GM18511 (cell line): Measurements from ENCODE around the gene RETREG1.
"Not testable (repeated sequence)": the region's sequence is repeated elsewhere in the genome, so short reads cannot be mapped to it uniquely, and the experiment has no call there.

Source experiments
- ATAC-seq: cut with Tn5 transposase; IDR thresholded peaks from one replicate; pipeline ENCODE4 v1.9.1; 2021; ENCODE audit warnings: mild to moderate bottlenecking, moderate library complexity; ENCODE audit not compliant: unreplicated experiment

Gene RETREG1

DNA sequence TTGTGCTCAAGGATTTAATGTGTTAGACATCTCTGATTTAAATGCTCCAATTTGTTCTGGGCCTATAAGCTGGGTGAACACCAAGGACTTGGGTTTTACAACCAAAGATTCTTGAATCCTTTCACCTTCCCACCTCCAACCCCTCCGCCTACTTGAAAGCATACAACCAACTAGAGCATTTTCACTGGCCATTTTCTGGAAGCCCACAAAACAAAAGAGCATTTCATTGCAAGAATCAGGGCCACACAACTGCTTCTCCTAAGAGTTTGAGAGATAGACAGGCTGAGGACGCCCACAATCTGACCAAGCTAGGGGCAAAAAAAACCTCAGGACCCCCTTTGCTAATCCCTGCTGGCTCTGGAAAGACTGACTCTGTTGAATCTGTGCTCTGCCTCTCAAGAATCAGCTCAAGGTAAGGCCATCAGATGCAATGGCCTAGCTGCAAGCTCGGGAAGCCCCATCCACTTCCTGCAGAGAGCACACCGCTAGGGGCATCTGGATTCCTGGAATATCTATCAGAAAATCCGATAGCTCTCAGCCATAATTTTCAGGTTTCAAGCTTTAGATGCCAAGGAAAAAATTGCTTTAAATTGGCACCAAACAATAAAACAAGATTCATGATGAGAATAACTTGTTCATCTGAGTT lies 57.7 kb downstream of the RETREG1 start:
- ATAC-seq: no peak

- no peak for ATAC-seq
Measured at GRCh38 chr5:16557477-16557876, 59.3 kb downstream of the RETREG1 start.

DNA sequence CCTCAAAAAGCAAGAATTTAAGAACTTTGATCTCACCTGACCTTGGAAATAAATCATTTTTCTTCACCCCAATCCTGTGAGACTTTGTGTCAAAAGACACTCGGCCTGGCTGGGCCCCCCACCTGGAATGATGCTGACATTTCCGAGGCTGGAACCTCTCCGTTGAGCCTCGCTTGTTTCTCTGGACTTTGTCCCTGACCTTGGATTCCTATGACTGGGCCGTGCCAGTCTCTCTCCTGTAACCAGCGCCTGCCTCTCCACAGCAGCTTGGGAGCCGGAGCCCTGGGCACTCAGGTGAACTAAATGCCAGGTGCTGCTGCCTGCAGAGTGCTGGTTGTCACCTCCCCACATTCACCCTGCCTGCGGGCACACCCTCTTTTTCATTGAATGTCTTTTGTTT lies 62.7 kb downstream of the RETREG1 start:
- ATAC-seq: no peak

DNA sequence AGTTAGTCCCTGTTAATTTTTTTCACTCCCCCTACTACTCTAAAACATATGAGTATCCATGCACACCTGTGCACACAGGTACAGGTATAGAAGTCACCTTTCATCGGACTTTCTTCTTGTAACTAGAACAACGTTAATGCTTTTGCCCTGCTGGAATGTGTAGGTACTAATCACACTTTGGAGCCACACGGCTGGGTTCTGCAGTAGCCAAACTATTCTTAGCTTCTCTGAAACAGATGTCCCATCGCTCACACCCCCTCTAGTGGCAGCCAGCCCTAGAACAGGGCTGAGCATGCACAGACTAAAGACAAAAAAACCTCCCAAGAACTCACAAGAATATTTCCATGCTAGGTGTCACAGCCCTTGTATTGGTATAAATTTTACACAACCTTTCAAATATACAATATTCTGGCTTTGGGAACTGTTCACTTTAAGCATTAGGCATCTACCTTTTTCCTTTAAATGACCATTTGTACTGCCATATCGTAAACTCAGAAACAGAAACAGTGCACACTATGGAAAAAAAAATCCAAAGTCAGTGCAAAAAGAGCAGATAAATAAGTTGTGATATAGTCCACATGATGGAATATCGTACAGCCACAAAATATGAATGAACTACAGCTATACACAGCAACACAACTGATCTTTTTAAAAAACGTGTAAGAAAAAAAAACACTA lies 64.0 kb downstream of the RETREG1 start:
- ATAC-seq: peak; percentile 88

DNA sequence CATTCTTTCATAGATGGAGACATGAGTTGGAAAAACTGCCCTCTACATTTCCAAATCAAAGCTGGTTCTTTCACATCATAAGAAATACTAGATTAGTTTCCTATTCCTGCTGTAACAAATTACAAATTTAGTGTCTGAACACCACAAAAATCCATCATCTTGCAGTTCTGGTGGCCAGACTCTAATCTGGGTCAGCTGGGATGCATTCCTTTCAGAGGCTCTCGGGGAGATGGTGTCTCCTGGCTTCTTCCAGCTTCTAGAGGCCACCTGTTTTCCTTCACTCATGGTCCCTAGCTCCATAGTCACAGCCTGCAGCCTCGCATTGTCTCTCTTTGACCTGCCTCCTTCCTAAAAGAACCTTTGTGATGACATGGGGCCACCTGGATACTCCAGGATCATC lies 65.2 kb downstream of the RETREG1 start:
- ATAC-seq: no peak

GRCh38 chr5:16550316-16550952 lies 66.4 kb downstream of the RETREG1 start:
- peak; percentile 71 for ATAC-seq

GRCh38 chr5:16549491-16550206 lies 67.1 kb downstream of the RETREG1 start:
- no peak for ATAC-seq

DNA sequence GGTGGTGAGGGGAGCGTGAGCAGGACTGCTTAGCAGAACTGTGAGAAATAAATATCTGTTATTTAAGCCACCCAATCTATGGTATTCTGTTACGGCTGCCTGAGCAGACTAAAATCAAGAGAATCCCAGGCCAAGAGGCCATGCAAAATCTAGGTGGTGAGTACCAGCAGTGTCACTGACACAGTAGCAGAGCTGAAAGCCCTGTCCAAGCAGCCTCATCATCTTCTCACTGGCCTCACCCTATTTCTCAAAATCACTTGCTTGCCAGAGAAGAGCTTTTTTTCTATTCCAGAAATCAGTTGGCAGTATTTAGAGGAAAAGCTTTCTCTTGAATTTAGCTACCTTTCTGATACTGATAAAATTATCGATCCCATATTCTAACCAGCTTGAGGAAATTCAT lies 68.0 kb downstream of the RETREG1 start:
- no peak for ATAC-seq

DNA sequence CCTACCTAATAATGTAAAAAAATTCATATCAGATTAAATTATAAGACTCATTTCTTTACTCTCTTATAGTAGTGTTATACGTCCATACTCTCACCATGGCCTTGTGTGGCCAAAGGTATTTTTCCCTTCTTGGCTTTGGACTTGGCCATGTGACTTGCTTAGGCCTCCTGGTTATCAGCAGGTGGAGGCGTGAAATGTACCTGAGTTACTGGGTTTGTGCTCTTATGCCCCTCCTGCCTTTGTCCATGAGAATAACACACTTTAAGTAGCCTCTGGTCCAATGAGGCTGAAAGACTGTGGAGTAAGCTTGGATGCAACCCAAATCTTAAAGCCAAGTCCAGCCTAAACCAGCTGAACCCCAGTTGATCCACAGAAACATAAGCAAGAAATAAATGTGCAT lies 68.7 kb downstream of the RETREG1 start:
- ATAC-seq: no peak

GRCh38 chr5:16547200-16547842 lies 69.5 kb downstream of the RETREG1 start:
- no peak for ATAC-seq

DNA sequence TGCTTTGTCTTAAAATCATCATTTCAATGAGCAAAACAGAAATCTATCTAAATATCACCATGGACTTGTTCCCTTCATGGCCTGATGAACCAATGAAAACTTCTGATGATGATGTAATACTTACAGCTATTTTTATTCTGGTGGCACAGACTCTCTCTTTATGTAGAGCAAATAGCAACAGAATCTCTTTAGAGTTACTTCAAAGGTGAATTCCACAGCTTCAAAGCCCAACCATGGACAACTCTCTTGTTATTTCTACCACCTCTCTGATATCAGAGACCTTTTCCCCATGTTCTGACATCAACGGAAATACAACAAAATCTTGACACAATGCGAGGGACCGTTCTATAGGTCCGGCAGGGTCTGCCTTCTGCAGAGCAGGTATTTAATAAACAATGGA lies 70.1 kb downstream of the RETREG1 start:
- ATAC-seq: no peak

DNA sequence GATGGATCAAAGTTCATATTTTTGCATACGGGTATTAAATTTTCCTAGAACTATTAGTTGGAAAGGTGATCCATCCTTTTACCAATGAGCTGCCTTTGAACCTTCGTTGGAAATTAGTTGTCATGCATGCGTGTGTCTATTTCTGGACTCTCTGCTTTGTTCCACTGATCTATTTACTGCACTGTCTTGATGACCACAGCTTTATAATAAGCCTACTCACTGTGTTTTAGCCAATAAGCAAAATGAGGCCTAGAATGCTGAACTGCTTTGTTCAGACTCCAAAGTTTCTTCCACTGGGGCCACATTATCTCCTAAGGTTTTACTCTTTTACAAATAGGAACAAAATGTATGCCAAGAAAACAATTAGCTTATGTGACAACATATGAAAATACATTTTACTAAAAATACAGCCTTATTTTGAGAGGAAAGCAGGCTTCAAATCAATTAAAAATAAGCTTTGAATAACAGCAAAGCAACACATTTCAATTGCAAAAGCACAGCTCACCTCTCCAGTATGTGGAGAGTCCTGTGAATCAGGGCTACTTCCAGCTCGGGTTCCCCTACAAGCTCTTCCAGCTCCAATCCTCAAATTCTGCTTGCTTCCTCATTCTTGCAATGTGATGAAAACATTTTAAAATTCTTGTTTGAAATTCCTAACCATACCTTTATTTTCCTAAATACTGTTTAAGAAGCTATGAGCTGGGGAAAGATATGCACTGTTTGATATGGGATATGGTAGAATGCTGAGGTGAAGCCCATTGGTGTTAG lies 72.0 kb downstream of the RETREG1 start:
- ATAC-seq: no peak

GRCh38 chr5:16543206-16543605 lies 73.6 kb downstream of the RETREG1 start:
- ATAC-seq: not testable (repeated sequence)

DNA sequence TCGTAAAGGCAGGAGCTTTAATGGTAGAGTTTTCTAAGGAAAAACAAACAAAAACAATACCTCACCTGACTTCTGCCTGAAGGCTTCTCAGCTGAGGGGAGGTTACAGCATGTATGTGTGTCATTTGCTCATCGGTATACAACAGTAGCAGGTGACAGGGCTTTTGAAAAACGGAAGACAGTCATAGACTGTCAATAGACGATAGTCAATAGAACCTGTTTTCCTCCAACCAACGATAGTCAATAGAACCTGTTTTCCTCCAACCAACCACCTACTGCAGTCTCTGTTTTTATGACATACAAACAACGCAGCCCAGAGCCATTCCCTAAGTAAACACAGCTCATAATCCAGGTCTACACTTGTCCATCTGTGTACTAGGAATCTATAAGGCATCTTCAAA lies 74.6 kb downstream of the RETREG1 start:
- no peak for ATAC-seq

- not testable (repeated sequence) for ATAC-seq
Measured at GRCh38 chr5:16541592-16541991, 75.2 kb downstream of the RETREG1 start.

DNA sequence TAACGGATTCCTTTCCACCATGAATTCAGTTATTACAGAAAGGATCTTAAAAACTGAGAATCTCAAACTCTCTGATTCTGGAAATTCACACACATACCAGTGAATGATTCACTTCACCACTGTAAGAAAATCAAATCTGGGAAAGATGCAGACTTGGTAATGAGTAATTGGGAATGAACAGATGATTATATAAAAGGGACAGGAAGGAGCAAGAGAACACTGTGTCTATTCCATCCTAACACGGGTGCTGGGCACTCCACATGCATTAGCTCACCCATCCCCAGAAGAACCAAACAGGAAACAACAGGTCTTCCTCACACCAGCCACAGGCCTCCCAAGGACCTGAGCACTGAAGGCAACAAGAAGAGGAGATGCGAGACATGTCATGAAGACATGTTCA lies 76.4 kb downstream of the RETREG1 start:
- ATAC-seq: no peak

DNA sequence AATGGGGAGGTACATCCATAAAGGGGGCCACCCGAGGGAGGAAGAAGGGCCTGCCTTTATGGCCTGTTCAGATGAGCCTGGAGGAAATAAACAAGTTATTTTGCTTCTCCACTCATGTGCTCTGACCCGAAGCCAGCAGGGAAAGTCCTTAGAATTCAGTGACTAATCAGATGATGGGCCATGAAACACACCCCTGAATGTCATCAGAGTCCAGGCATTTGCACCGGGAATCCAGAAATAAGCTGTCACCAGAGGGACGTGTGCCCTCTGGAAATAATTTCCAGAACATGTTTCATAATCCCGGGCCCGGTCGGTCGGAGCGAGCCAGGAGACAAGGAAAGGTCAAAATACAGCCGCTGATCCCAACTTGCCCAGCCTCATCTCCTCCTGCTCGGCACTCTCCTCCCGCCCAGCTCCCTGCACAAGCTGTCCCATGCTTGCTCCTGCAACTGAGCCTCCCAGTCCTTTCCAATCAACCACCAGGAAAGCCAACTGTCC lies 77.6 kb downstream of the RETREG1 start:
- ATAC-seq: no peak

DNA sequence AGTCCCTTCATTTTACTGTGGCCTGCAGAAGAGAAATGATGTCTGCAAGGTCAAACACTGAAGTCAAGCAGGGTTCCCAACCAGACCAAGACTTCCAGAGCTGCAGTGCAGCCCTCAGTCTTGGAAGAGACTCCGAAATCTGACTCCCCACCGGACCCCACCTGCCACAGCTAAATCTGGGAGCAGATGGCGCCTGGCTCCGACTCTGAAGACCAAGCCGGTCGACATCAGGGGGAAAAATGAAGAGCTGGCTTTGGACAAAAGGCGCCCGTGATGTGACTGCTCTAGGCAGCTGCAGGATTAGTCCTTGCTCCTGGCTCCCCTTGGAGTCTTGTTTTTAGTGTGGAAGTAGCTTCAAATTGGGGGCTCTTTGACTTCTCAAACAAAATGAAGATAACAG lies 78.8 kb downstream of the RETREG1 start:
- ATAC-seq: no peak

- ATAC-seq: no peak
Measured at GRCh38 chr5:16536818-16537217, 80.0 kb downstream of the RETREG1 start.

- ATAC-seq: no peak
Measured at GRCh38 chr5:16536246-16536645, 80.6 kb downstream of the RETREG1 start.
